ENCODE results near the gene GTF3C5.
"Not testable (repeated sequence)": the region's sequence is repeated elsewhere in the genome, so short reads cannot be mapped to it uniquely, and the experiment has no call there.

DNA sequence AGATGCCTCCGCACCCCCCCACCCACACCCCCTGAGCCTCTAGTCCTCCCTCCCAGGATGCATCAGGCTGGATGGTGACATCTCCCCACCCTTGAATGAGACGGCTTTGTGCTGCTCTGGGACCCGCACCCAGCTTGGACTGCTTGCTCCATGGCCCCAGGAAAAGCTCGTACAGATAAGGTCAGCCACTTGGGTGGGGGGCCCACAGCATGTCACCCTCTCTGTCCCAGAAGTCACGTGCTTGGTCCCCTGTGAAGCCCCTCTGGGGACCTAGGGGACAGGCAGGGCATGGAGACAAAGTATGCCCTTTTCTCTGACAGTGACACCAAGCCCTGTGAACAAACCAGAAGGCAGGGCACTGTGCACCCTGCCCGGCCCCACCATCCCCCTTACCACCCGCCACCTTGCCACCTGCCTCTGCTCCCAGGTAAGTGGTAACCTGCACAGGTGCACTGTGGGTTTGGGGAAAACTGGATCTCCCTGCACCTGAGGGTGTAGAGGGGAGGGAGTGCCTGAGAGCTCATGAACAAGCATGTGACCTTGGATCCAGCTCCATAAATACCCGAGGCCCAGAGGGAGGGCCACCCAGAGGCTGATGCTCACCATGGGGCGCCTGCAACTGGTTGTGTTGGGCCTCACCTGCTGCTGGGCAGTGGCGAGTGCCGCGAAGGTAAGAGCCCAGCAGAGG lies 51.3 kb downstream of the GTF3C5 start:
- TF ChIP-seq POLR2A (IDR thresholded peaks at IDR 0.05) = not testable (repeated sequence)
- TF ChIP-seq, protein P1, sequence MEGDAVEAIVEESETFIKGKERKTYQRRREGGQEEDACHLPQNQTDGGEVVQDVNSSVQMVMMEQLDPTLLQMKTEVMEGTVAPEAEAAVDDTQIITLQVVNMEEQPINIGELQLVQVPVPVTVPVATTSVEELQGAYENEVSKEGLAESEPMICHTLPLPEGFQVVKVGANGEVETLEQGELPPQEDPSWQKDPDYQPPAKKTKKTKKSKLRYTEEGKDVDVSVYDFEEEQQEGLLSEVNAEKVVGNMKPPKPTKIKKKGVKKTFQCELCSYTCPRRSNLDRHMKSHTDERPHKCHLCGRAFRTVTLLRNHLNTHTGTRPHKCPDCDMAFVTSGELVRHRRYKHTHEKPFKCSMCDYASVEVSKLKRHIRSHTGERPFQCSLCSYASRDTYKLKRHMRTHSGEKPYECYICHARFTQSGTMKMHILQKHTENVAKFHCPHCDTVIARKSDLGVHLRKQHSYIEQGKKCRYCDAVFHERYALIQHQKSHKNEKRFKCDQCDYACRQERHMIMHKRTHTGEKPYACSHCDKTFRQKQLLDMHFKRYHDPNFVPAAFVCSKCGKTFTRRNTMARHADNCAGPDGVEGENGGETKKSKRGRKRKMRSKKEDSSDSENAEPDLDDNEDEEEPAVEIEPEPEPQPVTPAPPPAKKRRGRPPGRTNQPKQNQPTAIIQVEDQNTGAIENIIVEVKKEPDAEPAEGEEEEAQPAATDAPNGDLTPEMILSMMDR (IDR thresholded peaks at IDR 0.05) = not testable (repeated sequence)

Measured in prostate gland (tissue), 2 donors.